ENCODE data around the gene SYNGR3.
"Not testable (repeated sequence)": the region's sequence is repeated elsewhere in the genome, so short reads cannot be mapped to it uniquely, and the experiment has no call there.

The SYNGR3 gene

GRCh38 chr16:1959269-1960039 lies 30.3 kb upstream of the SYNGR3 start, which contains the start of gene NDUFB10:
NDUFB10 (plus strand) TSS chr16:1959538; CDS start chr16:1959625, 87 bp downstream.
- DNase-seq (ENCODE audit: low read depth): peak; percentile 89

GRCh38 chr16:1960665-1961630 lies 28.8 kb upstream of the SYNGR3 start:
- no peak for DNase-seq (ENCODE audit: low read depth)

- DNase-seq (ENCODE audit: low read depth): no peak
These were observed 28.1 kb upstream of the SYNGR3 start for GRCh38 chr16:1961651-1962067.

GRCh38 chr16:1962161-1963153 lies 27.3 kb upstream of the SYNGR3 start:
- not testable (repeated sequence) for DNase-seq (ENCODE audit: low read depth)

- DNase-seq (ENCODE audit: low read depth): no peak
These were observed 25.8 kb upstream of the SYNGR3 start for GRCh38 chr16:1963806-1964505.

GRCh38 chr16:1964506-1965395 lies 25.0 kb upstream of the SYNGR3 start, which contains the start of gene RPS2:
RPS2 (minus strand) TSS chr16:1964826; CDS start chr16:1964625, 201 bp downstream.
- peak; percentile 93 for DNase-seq (ENCODE audit: low read depth)

- no peak for DNase-seq (ENCODE audit: low read depth)
These were observed 24.3 kb upstream of the SYNGR3 start for GRCh38 chr16:1965396-1966001.

GRCh38 chr16:1966460-1966859 lies 23.3 kb upstream of the SYNGR3 start, which contains the start of gene RNF151:
RNF151 (plus strand) TSS chr16:1966856; CDS start chr16:1966882, 26 bp downstream.
- no peak for DNase-seq (ENCODE audit: low read depth)

- no peak for DNase-seq (ENCODE audit: low read depth)
These were observed 21.4 kb upstream of the SYNGR3 start for GRCh38 chr16:1968146-1968953.

GRCh38 chr16:1971796-1972489 lies 17.8 kb upstream of the SYNGR3 start, which contains the start of gene TBL3:
TBL3 (plus strand) TSS chr16:1972053; CDS start chr16:1972165, 112 bp downstream.
- peak; percentile 93 for DNase-seq (ENCODE audit: low read depth)

GRCh38 chr16:1972490-1972877 lies 17.3 kb upstream of the SYNGR3 start:
- no peak for DNase-seq (ENCODE audit: low read depth)

GRCh38 chr16:1973461-1974156 lies 16.2 kb upstream of the SYNGR3 start:
- no peak for DNase-seq (ENCODE audit: low read depth)

- DNase-seq (ENCODE audit: low read depth): no peak
These were observed 15.4 kb upstream of the SYNGR3 start for GRCh38 chr16:1974157-1975070.

- no peak for DNase-seq (ENCODE audit: low read depth)
These were observed 14.1 kb upstream of the SYNGR3 start for GRCh38 chr16:1975432-1976215.

- no peak for DNase-seq (ENCODE audit: low read depth)
These were observed 13.6 kb upstream of the SYNGR3 start for GRCh38 chr16:1976216-1976520.
